Activated CD4-positive, CD25-positive, alpha-beta regulatory T cell treated with anti-CD3 and anti-CD28 coated beads, Interleukin-2, amount 50 U/mL, for 72 hours (primary cell): Measurements from ENCODE around the gene KDM5C.

Experiments used
- DNase-seq: peaks from one replicate; pipeline ENCODE4 v3.0.0; 2021

KDM5C gene

GRCh38 chrX:53249408-53250042, 24.5 kb upstream of the KDM5C start:
- no peak for DNase-seq

- DNase-seq: no peak
Measured at GRCh38 chrX:53247928-53248327, 22.9 kb upstream of the KDM5C start.

GRCh38 chrX:53246231-53246630, 21.2 kb upstream of the KDM5C start:
- no peak for DNase-seq

DNA sequence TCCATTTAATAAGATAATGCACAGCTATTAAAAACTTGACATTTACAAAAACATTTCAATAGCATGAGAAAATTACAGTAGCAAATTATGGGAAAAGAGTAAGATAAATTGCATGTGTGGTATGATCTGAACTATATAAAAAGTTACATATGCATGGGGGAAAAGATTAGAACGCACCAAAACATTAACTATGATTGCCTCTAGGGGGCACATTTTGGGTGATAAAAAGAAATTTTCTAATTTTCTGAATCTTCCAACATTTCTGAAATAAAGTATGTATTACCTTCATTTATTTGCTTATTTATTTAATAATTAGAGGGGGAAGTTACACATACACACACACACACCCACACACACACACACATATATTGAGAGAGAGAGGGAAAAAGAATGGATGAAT, 19.6 kb upstream of the KDM5C start:
- no peak for DNase-seq

DNA sequence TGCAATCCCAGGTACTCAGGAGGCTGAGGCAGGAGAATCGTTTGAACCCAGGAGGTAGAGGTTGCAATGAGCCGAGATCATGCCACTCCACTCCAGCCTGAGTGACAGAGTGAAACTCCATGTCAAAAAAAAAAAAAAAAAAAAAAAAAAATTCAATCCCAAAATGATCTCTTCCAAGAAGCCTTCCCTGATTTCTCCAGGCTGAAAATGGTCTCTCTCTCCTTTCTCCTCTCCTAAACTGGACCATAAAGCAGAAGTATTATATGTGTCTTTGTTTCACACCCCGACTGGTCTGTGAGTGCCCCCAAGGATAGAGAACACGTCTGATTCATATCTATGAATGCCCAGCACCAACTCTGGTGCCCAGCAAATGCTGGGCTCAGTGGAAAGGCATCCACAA, 17.3 kb upstream of the KDM5C start:
- no peak for DNase-seq

GRCh38 chrX:53241558-53241957, 16.6 kb upstream of the KDM5C start:
- DNase-seq: no peak

DNA sequence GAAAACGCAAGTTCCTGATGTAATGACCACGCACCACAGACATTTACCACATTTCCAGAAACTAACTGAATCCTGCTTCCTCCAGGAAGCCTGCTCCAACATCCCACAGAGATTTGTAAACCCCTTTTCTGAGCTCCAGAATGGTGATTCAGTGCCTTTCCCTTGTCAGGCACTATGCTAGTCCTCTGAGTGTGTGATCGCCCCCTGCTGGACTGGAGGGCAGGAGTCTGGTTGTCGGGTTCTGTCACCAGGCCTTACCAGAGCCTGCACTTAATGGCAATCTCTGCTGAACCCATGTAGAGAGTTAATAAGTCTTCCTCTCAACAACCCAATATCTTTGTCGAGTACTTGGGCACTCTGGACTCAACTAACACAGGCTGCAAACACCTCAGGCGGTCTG, 14.5 kb upstream of the KDM5C start:
- peak; percentile 43 for DNase-seq

- DNase-seq: no peak
Measured at GRCh38 chrX:53237056-53237455, 12.0 kb upstream of the KDM5C start.

DNA sequence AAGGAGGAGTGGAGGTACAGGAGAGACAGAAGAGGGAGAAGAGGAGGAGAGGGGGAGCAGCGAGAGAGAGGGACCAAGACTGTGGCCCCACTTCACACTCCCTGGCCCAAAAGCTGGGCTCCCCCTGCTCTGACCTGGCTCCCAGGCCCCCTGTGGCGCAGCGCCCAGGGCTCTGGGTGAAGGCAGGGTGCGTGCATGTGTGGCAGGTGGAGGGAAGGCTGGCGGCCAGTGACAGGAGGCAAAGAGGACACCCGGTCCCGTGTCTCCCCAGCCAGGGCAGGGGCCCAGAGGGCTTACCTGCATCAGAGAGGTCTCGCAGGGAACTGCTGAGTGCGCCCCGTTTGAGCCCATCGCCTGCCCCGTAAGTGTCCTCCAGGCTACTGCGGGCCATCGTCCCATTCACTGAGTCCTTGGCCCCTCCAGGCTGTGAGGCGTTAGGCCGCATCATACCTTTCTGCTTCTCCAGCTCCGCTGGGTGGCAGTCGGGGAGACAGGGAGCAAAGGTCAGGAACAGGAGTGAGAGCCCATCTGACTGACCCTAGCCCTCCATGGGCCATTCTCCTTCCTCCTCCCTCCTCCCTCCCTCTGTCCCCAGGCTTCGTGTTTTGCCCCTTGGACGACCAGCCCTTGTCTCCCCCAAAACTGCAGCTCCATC, 11.1 kb upstream of the KDM5C start:
- no peak for DNase-seq

DNA sequence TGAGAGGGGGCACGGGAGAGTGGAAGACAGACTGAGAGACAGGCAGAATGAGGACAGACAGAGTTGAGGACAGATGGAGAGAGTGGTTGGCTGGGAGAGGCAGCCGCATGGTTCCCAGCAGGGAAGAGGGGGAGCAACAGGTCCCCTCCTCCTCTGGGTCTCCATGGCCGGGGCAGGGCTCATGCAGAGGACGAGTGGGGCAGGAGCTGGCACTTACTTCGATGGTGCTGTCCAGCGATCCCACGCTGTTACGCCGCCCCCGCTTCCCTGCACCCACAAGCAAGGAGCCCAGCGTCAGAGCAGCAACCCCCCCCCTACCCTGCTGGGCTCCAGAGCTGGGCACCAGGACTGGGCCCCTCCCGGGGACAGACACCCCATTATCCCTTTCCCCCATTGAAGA, 10.6 kb upstream of the KDM5C start:
- no peak for DNase-seq

GRCh38 chrX:53234484-53234883, 9.5 kb upstream of the KDM5C start:
- DNase-seq: no peak

DNA sequence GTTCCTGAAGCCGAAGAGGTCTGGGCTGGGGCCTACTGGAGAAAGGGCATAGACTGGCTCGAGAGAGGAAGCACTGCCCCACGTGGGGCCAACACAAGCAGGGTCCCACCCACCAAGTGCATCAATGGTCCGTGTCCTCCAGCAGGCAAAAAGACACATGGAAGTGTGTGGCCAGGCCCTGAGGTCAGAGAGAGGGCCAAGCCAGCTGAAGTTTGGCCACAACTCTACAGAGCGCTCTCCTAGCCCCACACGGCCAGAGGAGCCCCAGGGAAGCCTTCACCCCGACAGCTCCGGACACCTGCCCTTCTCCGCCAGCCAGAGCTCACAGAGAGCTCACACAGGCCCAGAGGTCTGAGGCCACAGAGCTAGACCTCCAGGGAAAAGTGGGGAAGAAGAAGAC, 8.5 kb upstream of the KDM5C start:
- no peak for DNase-seq

DNA sequence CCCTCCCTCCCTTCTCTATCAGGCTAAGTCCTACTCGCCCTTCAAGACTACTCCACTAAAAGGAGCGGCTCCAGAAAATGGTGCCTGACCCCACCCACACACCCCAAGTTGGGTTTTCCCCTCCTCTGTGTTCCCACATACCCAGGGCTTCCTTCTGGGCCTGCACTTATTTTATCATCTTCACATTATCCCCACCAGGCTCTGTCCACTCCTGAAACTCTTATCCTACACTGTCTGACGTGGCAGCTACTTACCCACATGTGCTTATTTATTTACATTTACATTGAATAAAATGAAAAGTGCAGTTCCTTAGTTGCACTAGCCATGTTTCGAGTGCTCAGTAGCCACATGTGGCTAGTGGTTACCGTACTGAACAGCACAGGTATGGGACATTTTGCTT, 5.1 kb upstream of the KDM5C start:
- DNase-seq: no peak

GRCh38 chrX:53227224-53227765, 2.3 kb upstream of the KDM5C start:
- no peak for DNase-seq

GRCh38 chrX:53223955-53224859, 800 bp downstream of the KDM5C start:
- peak; percentile 49 for DNase-seq

DNA sequence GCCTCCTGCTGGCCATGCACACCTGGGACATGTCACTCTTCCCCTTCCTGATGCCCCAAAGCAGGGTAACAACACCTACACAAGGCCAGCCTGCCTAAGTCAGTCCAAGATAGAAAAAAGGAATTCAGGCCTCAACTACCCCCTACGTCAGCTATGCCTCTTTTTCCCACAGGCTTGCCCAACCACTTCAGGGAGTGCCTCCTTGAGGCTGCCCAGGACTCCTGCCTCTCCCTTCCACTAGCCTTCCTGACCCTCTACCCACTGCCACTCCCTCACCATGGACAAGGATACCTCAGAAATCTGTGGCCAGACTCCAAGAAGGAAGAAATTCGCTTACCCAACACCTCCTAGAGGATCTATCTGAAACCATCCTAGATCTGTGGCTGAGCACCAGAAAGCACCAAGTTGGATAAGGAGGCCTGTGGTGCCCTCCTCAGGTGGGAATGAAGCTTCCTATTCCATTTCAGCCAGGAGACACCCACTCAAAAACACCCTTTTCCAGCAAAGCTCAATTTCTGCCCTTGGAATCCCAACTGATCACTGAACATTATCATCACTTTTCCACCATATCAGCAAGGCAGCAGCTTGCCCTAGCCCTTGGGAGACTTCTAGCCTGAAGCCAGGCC, 1.8 kb downstream of the KDM5C start:
- DNase-seq: no peak

- no peak for DNase-seq
Measured at GRCh38 chrX:53211391-53211978, 13.5 kb downstream of the KDM5C start.

DNA sequence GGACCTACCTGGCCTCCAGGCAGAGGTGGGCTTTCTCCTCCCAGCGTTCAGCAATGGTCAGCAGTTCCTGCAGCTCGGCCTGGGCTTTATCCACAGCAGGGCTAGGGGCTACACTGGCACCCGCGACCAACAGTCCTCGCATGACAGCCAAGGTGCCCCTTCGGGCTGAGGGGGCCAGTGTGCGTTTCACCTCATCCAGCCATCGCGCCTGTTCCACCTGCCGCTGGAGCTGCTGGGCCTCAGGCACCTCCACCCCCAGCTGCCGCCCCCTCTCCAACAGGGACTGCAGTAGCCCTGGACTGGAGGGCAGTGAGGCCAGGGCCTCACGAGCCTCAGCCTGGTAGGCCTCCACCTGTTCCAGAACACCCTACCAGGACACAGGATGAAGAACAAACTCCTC, 28.3 kb downstream of the KDM5C start:
- DNase-seq: no peak

DNA sequence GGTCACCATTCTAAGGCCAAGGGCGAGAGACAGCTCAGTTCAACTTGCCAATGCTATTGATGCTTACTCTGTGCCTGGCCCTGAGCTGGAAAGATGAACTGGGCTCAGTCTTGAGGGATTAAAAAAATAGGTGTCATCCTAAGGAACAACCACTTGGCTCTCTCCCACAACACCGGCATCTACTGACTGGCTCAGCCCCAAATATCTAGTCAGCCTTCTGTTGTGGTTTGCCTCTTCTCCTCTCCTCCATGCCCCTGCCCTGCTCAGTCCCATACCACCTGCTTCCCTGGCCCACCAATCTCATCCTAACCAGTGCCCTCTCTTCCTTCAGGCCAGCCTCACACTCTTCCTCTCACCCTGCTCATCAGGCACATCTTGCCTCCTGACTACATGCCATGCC, 29.6 kb downstream of the KDM5C start:
- DNase-seq: no peak

DNA sequence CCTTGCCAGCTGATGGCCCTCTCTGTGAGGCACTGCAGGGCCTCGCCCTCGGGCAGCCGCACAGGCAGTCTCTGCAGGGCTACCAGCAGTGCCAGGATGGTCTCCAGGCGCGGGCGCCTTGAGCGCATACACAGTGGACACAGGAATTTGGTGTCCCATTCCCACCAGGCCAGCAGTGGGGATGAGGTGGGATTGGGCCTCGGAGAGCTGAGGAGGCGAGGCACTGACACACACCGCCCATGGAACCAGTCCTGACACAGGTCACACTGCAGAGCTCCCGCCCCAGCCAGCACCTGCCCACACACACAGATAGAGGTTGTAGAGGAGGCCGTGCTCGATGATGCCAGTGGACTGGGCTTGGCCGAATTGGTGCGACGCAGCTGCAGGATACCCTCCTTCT, 30.7 kb downstream of the KDM5C start:
- DNase-seq: no peak

- no peak for DNase-seq
Measured at GRCh38 chrX:53193093-53193492, 31.9 kb downstream of the KDM5C start.

DNA sequence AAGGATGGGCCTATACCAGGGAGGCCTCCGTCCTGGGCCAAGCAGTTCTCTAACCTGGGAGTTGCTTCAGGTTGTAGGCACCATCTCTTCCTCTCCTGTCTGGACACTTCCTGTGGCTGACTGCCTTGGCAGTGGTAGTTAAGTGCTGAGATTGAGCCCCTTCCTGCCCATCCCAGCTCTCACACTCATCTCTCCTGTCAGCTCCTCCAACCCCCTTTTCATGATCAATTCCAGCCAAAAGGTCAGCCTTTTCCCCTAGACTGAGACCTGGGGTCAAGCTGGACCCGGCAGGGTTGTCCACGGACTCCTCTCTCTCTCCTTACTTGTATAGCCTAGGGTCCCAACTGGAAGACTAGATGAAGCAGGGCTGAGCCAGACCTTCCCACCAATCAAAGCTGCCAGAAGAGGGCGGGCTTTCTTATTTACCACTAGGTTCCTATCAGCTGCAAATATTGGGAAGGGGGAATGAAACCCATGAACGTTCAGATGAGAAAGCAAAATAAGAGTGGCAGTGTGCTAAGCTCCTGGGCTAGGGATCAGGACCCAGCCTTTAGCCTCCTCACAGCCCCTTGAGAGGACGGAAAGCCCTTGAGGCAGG, 34.5 kb downstream of the KDM5C start:
- no peak for DNase-seq
